GM18870 (cell line): ENCODE results near the gene DHX15.

Experiments used
- ATAC-seq: cut with Tn5 transposase; IDR thresholded peaks from one replicate; pipeline ENCODE4 v1.9.1; 2021; ENCODE audit warnings: moderate library complexity; ENCODE audit not compliant: unreplicated experiment

DHX15 gene

GRCh38 chr4:24584211-24584850, at the start of gene DHX15:
DHX15 (minus strand) TSS chr4:24584554; CDS start chr4:24584393, 161 bp downstream.
- peak; percentile 75 for ATAC-seq

DNA sequence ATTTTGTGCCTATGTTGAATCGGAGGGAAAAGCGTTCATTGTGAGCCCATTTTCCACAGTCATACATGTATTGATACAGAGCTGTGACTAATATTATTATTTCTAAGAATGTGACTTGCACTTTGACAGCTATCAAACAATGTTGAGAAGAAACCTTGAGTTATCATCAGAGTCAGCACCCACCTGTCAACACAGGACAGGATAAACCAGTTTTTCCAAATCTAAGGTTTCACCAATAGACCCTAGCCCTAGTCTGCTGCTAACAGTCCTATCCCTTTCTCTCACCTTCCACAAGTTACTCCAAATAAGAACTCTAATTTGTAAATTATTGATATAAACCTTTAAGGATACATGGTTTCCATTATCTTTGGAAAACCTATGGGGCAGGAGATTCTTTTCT, 47.7 kb upstream of the DHX15 start:
- ATAC-seq: no peak

DNA sequence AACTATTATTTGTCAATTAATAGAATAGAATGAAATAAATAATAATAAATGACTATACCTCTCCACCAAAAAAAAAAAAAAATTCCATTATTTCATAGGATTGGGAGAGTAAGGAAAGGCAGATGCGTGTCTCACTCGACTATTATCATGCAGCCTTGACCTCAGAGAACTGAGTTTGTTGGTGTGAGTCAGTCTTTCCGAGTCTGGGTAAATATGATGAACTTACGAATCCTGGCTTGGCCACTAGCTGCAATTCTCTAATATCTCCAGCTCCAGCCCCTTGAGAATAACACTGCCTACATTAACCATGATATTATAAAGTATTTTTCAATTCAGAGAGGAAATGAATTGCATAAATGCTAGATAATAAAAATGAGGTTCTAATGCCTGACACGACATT, 46.6 kb upstream of the DHX15 start:
- no peak for ATAC-seq

- no peak for ATAC-seq
Observed at GRCh38 chr4:24625091-24625490, 40.7 kb upstream of the DHX15 start.

GRCh38 chr4:24624381-24624780, 40.0 kb upstream of the DHX15 start:
- ATAC-seq: no peak

- no peak for ATAC-seq
Observed at GRCh38 chr4:24622146-24622834, 37.9 kb upstream of the DHX15 start.

GRCh38 chr4:24615977-24616376, 31.6 kb upstream of the DHX15 start:
- no peak for ATAC-seq

DNA sequence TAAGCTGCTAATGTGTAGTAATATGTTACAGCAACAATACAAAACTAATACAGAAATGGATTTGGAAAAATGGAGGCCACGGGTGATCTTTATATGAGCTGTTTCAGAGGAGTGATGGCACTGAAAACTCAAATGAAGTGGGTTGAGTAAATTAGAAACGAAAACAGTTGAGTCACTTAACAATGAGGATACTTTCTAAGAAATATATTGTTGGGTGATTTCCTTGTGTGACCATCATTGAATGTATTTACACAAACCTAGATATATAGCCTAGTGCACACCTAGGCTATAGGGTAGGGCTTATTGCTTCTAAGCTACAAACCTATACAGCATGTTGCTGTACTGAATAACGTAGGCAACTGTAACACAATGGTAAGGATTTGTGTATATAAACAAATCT, 30.5 kb upstream of the DHX15 start:
- ATAC-seq: no peak

GRCh38 chr4:24613502-24613901, 29.1 kb upstream of the DHX15 start:
- ATAC-seq: no peak

GRCh38 chr4:24611575-24611974, 27.2 kb upstream of the DHX15 start:
- ATAC-seq: no peak

- no peak for ATAC-seq
Observed at GRCh38 chr4:24607334-24607733, 23.0 kb upstream of the DHX15 start.

- ATAC-seq: no peak
Observed at GRCh38 chr4:24605216-24605615, 20.9 kb upstream of the DHX15 start.

GRCh38 chr4:24604558-24605214, 20.3 kb upstream of the DHX15 start:
- ATAC-seq: no peak

GRCh38 chr4:24603343-24603742, 19.0 kb upstream of the DHX15 start:
- ATAC-seq: no peak

DNA sequence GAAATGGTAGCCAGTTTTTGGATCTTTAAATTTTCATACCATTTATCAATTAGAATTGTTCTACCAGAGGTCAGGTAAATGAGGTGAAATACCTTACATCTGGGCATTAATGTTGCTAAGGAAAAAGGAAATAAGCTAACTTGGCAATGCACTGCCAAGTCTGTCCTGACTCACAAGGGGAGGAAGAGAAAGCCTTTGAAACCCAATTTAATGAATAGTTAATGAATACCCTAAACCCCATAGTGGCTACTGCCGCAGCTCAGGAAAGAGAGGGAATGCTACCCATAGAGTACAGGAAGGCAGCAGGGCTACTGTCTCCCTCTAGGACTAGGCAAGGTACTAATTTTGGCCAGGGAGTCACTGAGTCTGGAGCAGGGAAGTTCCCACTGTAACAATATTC, 16.8 kb upstream of the DHX15 start:
- no peak for ATAC-seq

DNA sequence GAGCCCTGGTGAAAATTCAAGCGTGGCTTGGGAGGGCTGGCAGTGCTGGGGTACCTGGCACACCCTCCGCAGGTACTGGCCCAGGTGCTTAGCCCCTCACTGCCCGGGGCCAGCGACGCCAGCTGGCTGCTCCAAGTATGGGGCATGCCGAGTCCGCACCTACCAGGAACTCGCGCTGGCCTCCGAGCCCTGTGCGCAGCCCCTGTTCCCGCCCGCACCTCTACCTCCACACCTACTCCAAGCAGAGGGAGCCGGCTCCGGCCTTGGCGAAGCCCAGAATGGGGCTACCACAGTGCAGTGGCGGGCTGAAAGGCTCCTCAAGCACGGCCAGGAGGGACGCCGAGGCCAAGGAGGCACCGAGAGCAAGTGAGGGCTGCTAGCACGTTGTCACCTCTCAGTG, 14.9 kb upstream of the DHX15 start:
- ATAC-seq: no peak

GRCh38 chr4:24598025-24598424, 13.7 kb upstream of the DHX15 start:
- ATAC-seq: no peak

GRCh38 chr4:24595659-24596058, 11.3 kb upstream of the DHX15 start:
- ATAC-seq: no peak

GRCh38 chr4:24594887-24595286, 10.5 kb upstream of the DHX15 start:
- ATAC-seq: no peak

- ATAC-seq: peak; percentile 88
Observed at GRCh38 chr4:24589448-24589847, 5.1 kb upstream of the DHX15 start.

GRCh38 chr4:24588216-24588954, 4.0 kb upstream of the DHX15 start:
- no peak for ATAC-seq
